HG02884 (cell line): ENCODE measurements around the gene HCFC1R1.
"Not testable (repeated sequence)": the region's sequence is repeated elsewhere in the genome, so short reads cannot be mapped to it uniquely, and the experiment has no call there.

Experiments used
- ATAC-seq: cut with Tn5 transposase; IDR thresholded peaks from one replicate; pipeline ENCODE4 v1.9.1; 2021; ENCODE audit warnings: mild to moderate bottlenecking, moderate library complexity; ENCODE audit not compliant: unreplicated experiment

Gene HCFC1R1

GRCh38 chr16:3023669-3024478 is at the start of gene HCFC1R1, which contains the start of gene THOC6:
HCFC1R1 (minus strand) TSS chr16:3023942; CDS start chr16:3023941, 1 bp downstream.
THOC6 (plus strand) TSS chr16:3024035; CDS start chr16:3024327, 292 bp downstream.
- ATAC-seq, result peak; percentile 75

- ATAC-seq, result no peak
Observed at GRCh38 chr16:3073448-3073847, 49.7 kb upstream of the HCFC1R1 start.

GRCh38 chr16:3072576-3073263 is 49.0 kb upstream of the HCFC1R1 start:
- ATAC-seq, result not testable (repeated sequence)

GRCh38 chr16:3072148-3072547 is 48.4 kb upstream of the HCFC1R1 start:
- not testable (repeated sequence) for ATAC-seq

- ATAC-seq, result no peak
Observed at GRCh38 chr16:3071655-3072054, 47.9 kb upstream of the HCFC1R1 start.

- ATAC-seq, result no peak
Observed at GRCh38 chr16:3070608-3071111, 46.9 kb upstream of the HCFC1R1 start.

GRCh38 chr16:3069146-3069545 is 45.4 kb upstream of the HCFC1R1 start:
- not testable (repeated sequence) for ATAC-seq

GRCh38 chr16:3068487-3068886 is 44.7 kb upstream of the HCFC1R1 start:
- ATAC-seq, result no peak

- no peak for ATAC-seq
Observed at GRCh38 chr16:3066440-3066748, 42.7 kb upstream of the HCFC1R1 start.

GRCh38 chr16:3065742-3066439 is 42.1 kb upstream of the HCFC1R1 start:
- no peak for ATAC-seq

- ATAC-seq, result no peak
Observed at GRCh38 chr16:3065069-3065741, 41.5 kb upstream of the HCFC1R1 start, which contains the start of gene IL32. IL32 (plus strand) TSS chr16:3065640; CDS start chr16:3065812, 172 bp downstream.

- no peak for ATAC-seq
Observed at GRCh38 chr16:3063625-3064386, 40.1 kb upstream of the HCFC1R1 start.

GRCh38 chr16:3062553-3062952 is 38.8 kb upstream of the HCFC1R1 start:
- ATAC-seq, result no peak

- no peak for ATAC-seq
Observed at GRCh38 chr16:3060339-3061127, 36.8 kb upstream of the HCFC1R1 start.

- ATAC-seq, result no peak
Observed at GRCh38 chr16:3059723-3060242, 36.0 kb upstream of the HCFC1R1 start.

GRCh38 chr16:3059041-3059722 is 35.4 kb upstream of the HCFC1R1 start:
- ATAC-seq, result peak; percentile 67

- no peak for ATAC-seq
Observed at GRCh38 chr16:3058139-3059030, 34.6 kb upstream of the HCFC1R1 start.
